CD4-positive, alpha-beta memory T cell (primary cell): Measurements from ENCODE around the gene CD37. TPM values are rescaled to one million over a fixed set of nuclear protein-coding genes. Genes with fewer than 3 reads are reported as not detected.

Source experiments
- CTCF ChIA-PET: fragments of 350-600 bp; sonication (Branson Sonifier 250); formaldehyde crosslinking; loops from one replicate; lab custom pipeline; 2021; ENCODE audit warnings: inconsistent platforms; ENCODE audit not compliant: partially characterized antibody; lab: Charles Lee
- POLR2A ChIA-PET: fragments of 350-600 bp; sonication (Branson Sonifier 250); formaldehyde crosslinking; loops from one replicate; lab custom pipeline; 2021; ENCODE audit not compliant: partially characterized antibody; lab: Charles Lee
- DNase-seq, 5 donors: peaks; one replicate each; pipeline versions ENCODE4 v3.0.0 to v3.0.0-alpha.2; 2020 to 2022; ENCODE audit warnings: mixed read lengths in 1 of 5
- H3K27ac ChIP-seq: one replicate; pipeline ENCODE4 v1.7.0; 2013; ENCODE audit warnings: low read depth, low read length
- H3K27me3 ChIP-seq: 2 replicates; pipeline ENCODE4 v1.7.0; 2013; ENCODE audit warnings: mild to moderate bottlenecking, low read length, moderate library complexity; ENCODE audit not compliant: insufficient read depth
- H3K36me3 ChIP-seq: 2 replicates; pipeline ENCODE4 v1.7.0; 2013; ENCODE audit warnings: mild to moderate bottlenecking, low read length, moderate library complexity; ENCODE audit not compliant: insufficient read depth
- H3K4me1 ChIP-seq: 2 replicates; pipeline ENCODE4 v1.7.0; 2013; ENCODE audit warnings: mild to moderate bottlenecking, low read length, moderate library complexity; ENCODE audit not compliant: insufficient read depth
- H3K4me3 ChIP-seq, 2 donors: one replicate each; pipeline ENCODE4 v1.7.0; 2013; ENCODE audit warnings: low read length in 2 of 2, mild to moderate bottlenecking in 1 of 2
- H3K9me3 ChIP-seq, 2 donors: one replicate each; pipeline ENCODE4 v1.7.0; 2013; ENCODE audit warnings: low read length in 2 of 2, control low read depth in 1 of 2; ENCODE audit not compliant: control insufficient read depth in 1 of 2
- H3K27ac Mint-ChIP-seq, 7 donors: one replicate each; pipeline ENCODE4 v1.8.0; 2020 to 2021; ENCODE audit warnings: mixed read lengths in 7 of 7, mild to moderate bottlenecking in 6 of 7, inconsistent platforms in 3 of 7, moderate library complexity in 3 of 7
- H3K27me3 Mint-ChIP-seq, 2 donors: one replicate each; pipeline ENCODE4 v1.8.0; 2020 to 2021; ENCODE audit warnings: mixed read lengths in 2 of 2
- H3K36me3 Mint-ChIP-seq, 2 donors: one replicate each; pipeline ENCODE4 v1.8.0; 2020 to 2021; ENCODE audit warnings: mixed read lengths in 2 of 2, inconsistent platforms in 1 of 2, mild to moderate bottlenecking in 1 of 2
- H3K4me1 Mint-ChIP-seq, 4 donors: one replicate each; pipeline ENCODE4 v1.8.0; 2020 to 2021; ENCODE audit warnings: mixed read lengths in 4 of 4, mild to moderate bottlenecking in 1 of 4
- H3K4me3 Mint-ChIP-seq, 8 donors: one replicate each; pipeline ENCODE4 v1.8.0; 2020 to 2021; ENCODE audit warnings: mixed read lengths in 8 of 8, mild to moderate bottlenecking in 7 of 8, moderate library complexity in 6 of 8, inconsistent platforms in 3 of 8
- H3K9me3 Mint-ChIP-seq, 8 donors: one replicate each; pipeline ENCODE4 v1.8.0; 2020 to 2021; ENCODE audit warnings: mixed read lengths in 8 of 8, mild to moderate bottlenecking in 5 of 8, inconsistent platforms in 3 of 8, moderate library complexity in 1 of 8
- intact Hi-C: fragments of 100-400 bp; cut with micrococcal nuclease; formaldehyde crosslinking; loops from one replicate; pipeline ENCODE4 v1.15.1; 2023
- polyA plus RNA-seq, 2 donors: library from polyadenylated mRNA; unstranded; fragments of 300-500 nt; fragmentation: Illumina TruSeq; gene quantifications; one replicate each; pipeline ENCODE4 v1.2.3, GENCODE V29; 2021
- total RNA-seq, 2 experiments: library from RNA; stranded (reverse); gene quantifications; one replicate each; pipeline ENCODE4 v1.2.3, GENCODE V29; 2021

The CD37 gene
- total and polyA plus RNA-seq, 4 experiments from 2014 or later: 109 to 347 (median 261) TPM

DNA sequence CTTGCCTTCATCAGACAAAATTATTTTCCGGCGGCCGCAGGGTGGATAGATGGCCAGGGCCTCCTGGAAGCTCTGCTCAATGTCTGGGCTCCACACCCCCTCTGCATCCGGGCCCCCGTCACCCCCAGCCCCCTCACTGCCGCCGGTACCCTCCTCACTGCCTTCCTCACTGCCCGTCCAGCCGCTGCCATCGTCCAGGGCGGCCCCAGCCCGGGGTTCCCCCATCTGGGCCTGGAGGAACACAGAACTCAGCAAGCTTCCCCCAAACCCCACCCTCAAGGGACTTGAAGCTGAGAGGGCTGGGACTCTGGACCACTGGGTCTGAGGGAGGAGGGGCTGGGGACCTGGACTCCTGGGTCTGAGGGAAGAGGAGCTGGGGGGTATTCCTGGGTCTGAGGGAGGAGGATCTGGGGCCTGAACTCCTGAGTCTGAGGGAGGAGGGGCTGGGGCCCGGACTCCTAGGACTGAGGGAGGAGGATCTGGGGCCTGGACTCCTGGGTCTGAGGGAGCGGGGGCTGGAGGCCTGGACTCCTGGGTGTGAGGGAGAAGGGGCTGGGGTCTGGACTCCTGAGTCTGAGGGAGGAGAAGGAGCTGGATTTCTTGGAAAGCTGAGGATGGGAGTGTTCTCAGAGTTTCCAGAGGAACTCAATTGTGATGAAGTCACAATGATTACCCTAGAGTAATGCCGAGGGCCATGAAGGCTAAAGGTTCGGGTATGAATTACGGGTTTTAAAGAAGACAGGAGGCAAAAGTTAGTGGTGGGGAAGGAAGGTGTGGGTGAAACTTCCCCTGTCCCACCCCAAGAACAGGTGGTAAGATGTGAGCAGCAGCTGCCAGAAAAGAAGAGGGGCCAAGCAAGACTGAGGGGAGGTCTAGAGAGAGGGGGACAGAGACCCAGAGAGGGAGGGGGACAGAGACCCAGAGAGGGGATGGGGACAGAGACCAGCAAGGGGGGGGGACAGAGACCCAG, 24.9 kb downstream of the CD37 start:
- no peaks in the 10 kb centered on the region for H3K9me3 ChIP-seq
- peaks cover 19% of the 10 kb centered on the region for H3K27me3 ChIP-seq
- Mint-ChIP-seq H3K27ac (peak overlapping the region in 2 of 7 donors; percentile 32), H3K4me1 (peaks cover 12 to 23% (median 16%) of the 10 kb centered on the region in 4 donors), H3K36me3 (no peaks in the 10 kb centered on the region), H3K4me3 (peak overlapping the region in 3 of 8 donors; percentile 18 to 47 (median 38)), H3K27me3 (peaks cover 14 to 18% of the 10 kb centered on the region in 2 donors), H3K9me3 (peaks cover 0 to 2% (median 0%) of the 10 kb centered on the region in 8 donors)
- no peak overlapping the region for H3K27ac ChIP-seq
- no peak for DNase-seq
- H3K4me3 ChIP-seq: no peak overlapping the region
- ChIA-PET POLR2A (no interaction called here), CTCF (interaction anchor here (2.1 kb wide), 1 partner anchor 59 kb away, joined by 5 read pairs; no protein-coding TSS in a partner anchor)
- intact Hi-C loops: no loop called here
- no peaks in the 10 kb centered on the region for H3K36me3 ChIP-seq
- peaks cover 39% of the 10 kb centered on the region for H3K4me1 ChIP-seq

DNA sequence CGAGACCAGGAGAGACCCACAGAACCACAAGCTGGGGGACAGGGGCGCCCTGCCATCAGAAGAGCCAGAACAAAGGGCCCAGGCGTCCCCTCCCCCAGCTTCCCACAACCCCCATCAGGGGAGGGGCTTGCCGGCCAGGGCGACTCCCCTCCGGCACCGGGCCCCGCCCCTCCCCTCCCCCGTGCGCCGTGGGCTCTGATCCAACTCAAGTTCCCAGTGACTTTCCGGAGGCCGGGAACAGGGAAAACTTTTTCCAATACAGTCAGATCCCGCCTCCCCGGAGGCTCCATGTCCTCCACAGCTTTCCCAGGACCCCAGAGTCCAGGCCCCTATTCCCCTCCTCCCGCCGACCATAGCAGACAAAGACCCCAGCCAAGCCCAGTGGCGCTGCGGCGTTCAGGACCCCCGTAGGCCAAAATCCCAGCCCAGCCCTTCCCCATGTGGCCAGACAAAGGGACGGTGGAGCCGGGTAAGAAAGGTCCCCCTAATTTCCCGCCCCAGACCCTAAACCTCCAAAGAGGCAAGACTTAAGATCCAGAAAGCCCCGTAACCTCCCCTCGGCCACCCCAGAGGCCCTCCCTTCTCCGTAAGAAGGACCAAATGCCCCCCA, 26.3 kb downstream of the CD37 start:
- POLR2A ChIA-PET: no interaction called here
- Histone ChIP-seq H3K27ac (no peak overlapping the region), H3K36me3 (no peaks in the 10 kb centered on the region), H3K4me3 (peak overlapping the region in 1 of 2 donors; percentile 15), H3K9me3 (no peaks in the 10 kb centered on the region), H3K4me1 (peaks cover 29% of the 10 kb centered on the region), H3K27me3 (peaks cover 19% of the 10 kb centered on the region)
- Mint-ChIP-seq H3K27me3 (peaks cover 12 to 15% of the 10 kb centered on the region in 2 donors), H3K36me3 (no peaks in the 10 kb centered on the region), H3K4me3 (peak overlapping the region in 7 of 8 donors; percentile 46 to 75 (median 67)), H3K27ac (peak overlapping the region in 1 of 7 donors; percentile 60), H3K9me3 (peaks cover 0 to 2% (median 0%) of the 10 kb centered on the region in 8 donors), H3K4me1 (peaks cover 4 to 15% (median 10%) of the 10 kb centered on the region in 4 donors)
- CTCF ChIA-PET: no interaction called here
- intact Hi-C loops: loop anchor here (2.0 kb wide), 2 partner anchors 27 kb away; partner anchors contain the start of genes CD37 and KASH5
- DNase-seq: no peak

DNA sequence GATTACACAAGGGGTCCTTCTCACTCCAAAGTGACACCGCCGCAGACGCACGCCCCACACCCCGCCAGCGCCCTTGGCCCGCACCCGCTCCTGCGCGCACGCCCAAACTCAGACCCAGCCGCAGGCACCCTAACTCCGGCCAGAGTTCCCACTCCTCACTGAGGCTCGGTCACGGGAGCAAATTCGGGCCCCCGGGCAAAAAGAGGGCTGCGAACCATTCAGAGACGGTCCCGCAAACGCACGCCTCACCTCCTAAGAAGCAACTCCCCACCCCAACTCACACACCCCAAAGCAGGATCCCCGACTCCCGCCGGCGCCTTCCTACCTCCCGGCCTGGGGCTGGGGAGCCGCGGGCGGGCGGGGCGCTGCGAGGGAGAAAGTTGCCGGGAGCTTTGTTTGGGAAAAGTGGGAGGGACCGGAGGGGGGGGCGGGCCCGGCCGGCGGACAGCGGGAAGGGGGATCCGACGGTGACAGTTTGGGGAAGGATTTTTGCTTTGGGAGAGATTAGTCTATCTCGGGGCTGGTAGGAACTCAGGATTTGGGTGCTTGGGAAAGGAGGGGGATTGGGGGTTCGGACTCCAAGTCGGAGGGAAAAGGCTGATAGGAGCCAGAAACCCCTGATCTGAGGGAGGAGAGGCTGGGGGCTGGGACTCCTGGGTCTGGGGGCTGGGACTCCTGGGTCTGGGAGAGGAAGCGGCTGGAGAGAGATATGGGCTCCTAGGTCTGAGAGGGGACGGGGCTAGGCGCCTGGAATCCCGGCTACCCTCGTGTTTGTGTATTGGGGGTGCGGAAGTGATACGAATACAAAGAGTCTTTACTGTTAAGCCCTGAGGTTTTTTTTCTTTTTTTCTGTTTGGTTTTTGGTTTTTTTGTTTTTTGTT, 27.1 kb downstream of the CD37 start, which contains the start of gene TEAD2:
Gene TEAD2 (minus strand): TSS at position 369 of the 881 bp plus-strand sequence. CDS start 2,341 bp downstream, outside the sequence.
- peak in 3 of 5 donors; percentile 20 to 26 (median 23) for DNase-seq
- peak within 1 kb of the TSS; percentile 19 to 47 for H3K4me3 ChIP-seq
- H3K36me3 ChIP-seq: no peaks in the 10 kb centered on the region
- H3K27me3 ChIP-seq: peaks cover 19% of the 10 kb centered on the region
- no peaks in the 10 kb centered on the region for H3K36me3 Mint-ChIP-seq
- ChIA-PET CTCF (interaction anchor here (1.6 kb wide), 1 partner anchor 110 kb away, joined by 3 read pairs; no protein-coding TSS in a partner anchor), POLR2A (interaction anchor here (1.3 kb wide), 1 partner anchor 27 kb away, joined by 3 read pairs; the partner anchor contains the start of gene CD37)
- H3K9me3 Mint-ChIP-seq: peaks cover 0 to 2% (median 0%) of the 10 kb centered on the region in 8 donors
- H3K27me3 Mint-ChIP-seq: peaks cover 12 to 15% of the 10 kb centered on the region in 2 donors
- intact Hi-C loops: loop anchor here (2.0 kb wide), 2 partner anchors 27 kb away; partner anchors contain the start of genes CD37 and KASH5
- H3K4me1 Mint-ChIP-seq: peaks cover 4 to 10% (median 9%) of the 10 kb centered on the region in 4 donors
- H3K4me3 Mint-ChIP-seq: peak within 1 kb of the TSS; percentile 38 to 75 (median 64)
- H3K27ac Mint-ChIP-seq: peak within 1 kb of the TSS in 2 of 7 donors; percentile 36 to 60
- H3K4me1 ChIP-seq: peaks cover 29% of the 10 kb centered on the region
- no peak within 1 kb of the TSS for H3K27ac ChIP-seq
- H3K9me3 ChIP-seq: no peaks in the 10 kb centered on the region

DNA sequence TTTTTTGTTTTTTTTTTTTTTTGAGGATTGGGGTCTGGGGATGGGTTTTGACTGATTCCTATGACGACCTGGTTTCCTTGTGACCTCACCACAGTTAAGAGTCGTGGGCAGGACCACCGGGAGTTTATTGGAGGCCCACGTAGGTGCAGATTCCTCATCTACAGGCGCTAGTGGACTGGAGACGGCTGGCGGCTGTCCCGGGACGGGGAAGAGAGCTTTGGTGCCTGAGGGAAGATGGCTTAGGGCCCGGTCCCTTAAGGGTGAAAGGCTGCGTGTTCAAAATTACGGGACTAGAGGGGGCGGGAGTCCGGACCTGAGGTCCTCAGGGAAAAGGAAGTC, 27.7 kb downstream of the CD37 start:
- H3K27me3 ChIP-seq: peaks cover 19% of the 10 kb centered on the region
- Mint-ChIP-seq H3K27ac (no peak overlapping the region), H3K27me3 (peaks cover 12 to 13% of the 10 kb centered on the region in 2 donors), H3K4me1 (peaks cover 4 to 10% (median 8%) of the 10 kb centered on the region in 4 donors), H3K9me3 (peaks cover 0 to 2% (median 0%) of the 10 kb centered on the region in 8 donors), H3K4me3 (no peak overlapping the region), H3K36me3 (no peaks in the 10 kb centered on the region)
- intact Hi-C loops: loop anchor here (1.0 to 2.0 kb wide), 3 partner anchors 26 to 80 kb away; partner anchors contain the start of genes CD37 and KASH5
- no peak overlapping the region for H3K27ac ChIP-seq
- no peaks in the 10 kb centered on the region for H3K36me3 ChIP-seq
- POLR2A ChIA-PET: interaction anchor here (0.8 to 1.3 kb wide), 2 partner anchors 27 to 30 kb away, joined by 3 read pairs; partner anchors contain the start of gene CD37
- CTCF ChIA-PET: interaction anchor here (1.6 kb wide), 1 partner anchor 109 kb away, joined by 3 read pairs; no protein-coding TSS in a partner anchor
- H3K9me3 ChIP-seq: no peaks in the 10 kb centered on the region
- peaks cover 29% of the 10 kb centered on the region for H3K4me1 ChIP-seq
- DNase-seq: peak in 4 of 5 donors; percentile 12 to 28 (median 22)
- H3K4me3 ChIP-seq: peak overlapping the region; percentile 3 to 47

DNA sequence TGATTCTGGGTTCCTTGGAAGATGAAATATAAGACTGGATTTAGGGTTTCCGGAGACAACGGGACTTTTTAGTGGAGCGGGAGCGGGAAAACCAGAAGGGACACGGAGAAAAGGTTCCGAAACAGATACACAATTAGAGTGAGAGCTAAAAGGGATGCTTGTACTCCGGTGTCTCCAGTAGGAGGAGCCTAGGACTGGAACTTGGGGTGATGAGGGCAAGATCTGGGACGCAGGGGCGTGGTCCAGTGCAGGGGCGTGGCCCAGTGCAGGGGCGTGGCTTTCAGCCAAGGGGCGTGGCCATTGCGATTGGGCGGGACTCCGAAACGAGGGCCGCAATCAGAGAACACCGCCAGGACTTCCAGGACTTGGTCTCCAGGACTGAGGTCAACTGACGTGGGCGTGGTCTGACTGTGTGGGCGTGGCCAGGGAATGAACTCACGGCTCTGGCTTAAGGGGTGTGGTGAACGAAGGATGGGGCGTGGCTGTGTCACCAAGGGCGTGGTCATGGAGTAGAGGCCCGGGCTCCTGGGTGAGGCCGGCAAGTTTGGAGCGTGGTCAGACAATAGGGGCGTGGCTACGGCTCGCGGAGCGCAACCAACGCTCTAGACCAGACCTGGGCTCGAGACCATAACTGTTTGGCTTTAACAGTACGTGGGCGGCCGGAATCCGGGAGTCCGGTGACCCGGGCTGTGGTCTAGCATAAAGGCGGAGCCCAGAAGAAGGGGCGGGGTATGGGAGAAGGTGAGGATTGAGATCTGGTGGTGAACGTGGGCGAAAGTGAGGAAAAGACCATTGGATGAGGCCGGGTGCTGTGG, 28.3 kb downstream of the CD37 start, which contains the start of gene DKKL1:
Gene DKKL1 (plus strand): TSS at position 610 of the 815 bp plus-strand sequence. CDS start 122 bp downstream, at position 732.
- peaks cover 29% of the 10 kb centered on the region for H3K4me1 ChIP-seq
- peak; percentile 60 to 74 (median 62) for DNase-seq
- intact Hi-C loops: loop anchor here (1.0 to 2.0 kb wide), 3 partner anchors 25 to 80 kb away; partner anchors contain the start of genes CD37 and KASH5
- H3K27ac ChIP-seq: no peak within 1 kb of the TSS
- CTCF ChIA-PET: interaction anchor here (1.6 kb wide), 1 partner anchor 109 kb away, joined by 3 read pairs; no protein-coding TSS in a partner anchor
- Mint-ChIP-seq H3K27me3 (peaks cover 12 to 13% of the 10 kb centered on the region in 2 donors), H3K36me3 (no peaks in the 10 kb centered on the region), H3K4me1 (peaks cover 4 to 10% (median 8%) of the 10 kb centered on the region in 4 donors), H3K27ac (no peak within 1 kb of the TSS), H3K4me3 (peak within 1 kb of the TSS in 1 of 8 donors; percentile 50), H3K9me3 (peaks cover 0 to 2% (median 0%) of the 10 kb centered on the region in 8 donors)
- no peaks in the 10 kb centered on the region for H3K9me3 ChIP-seq
- H3K27me3 ChIP-seq: peaks cover 19% of the 10 kb centered on the region
- peak within 1 kb of the TSS; percentile 30 to 47 for H3K4me3 ChIP-seq
- no peaks in the 10 kb centered on the region for H3K36me3 ChIP-seq
- POLR2A ChIA-PET: interaction anchor here (0.8 to 1.3 kb wide), 2 partner anchors 28 to 31 kb away, joined by 3 read pairs; partner anchors contain the start of gene CD37
